Measurements from ENCODE around the gene IKZF3. TPM values are rescaled to one million over a fixed set of nuclear protein-coding genes. Genes with fewer than 3 reads are reported as not detected.

The IKZF3 gene
- total RNA-seq, result not detected in 2 replicates

GRCh38 chr17:39863918-39864746 is at the start of gene IKZF3:
IKZF3 (minus strand) TSS chr17:39864312; CDS start chr17:39864126, 186 bp downstream.

DNA sequence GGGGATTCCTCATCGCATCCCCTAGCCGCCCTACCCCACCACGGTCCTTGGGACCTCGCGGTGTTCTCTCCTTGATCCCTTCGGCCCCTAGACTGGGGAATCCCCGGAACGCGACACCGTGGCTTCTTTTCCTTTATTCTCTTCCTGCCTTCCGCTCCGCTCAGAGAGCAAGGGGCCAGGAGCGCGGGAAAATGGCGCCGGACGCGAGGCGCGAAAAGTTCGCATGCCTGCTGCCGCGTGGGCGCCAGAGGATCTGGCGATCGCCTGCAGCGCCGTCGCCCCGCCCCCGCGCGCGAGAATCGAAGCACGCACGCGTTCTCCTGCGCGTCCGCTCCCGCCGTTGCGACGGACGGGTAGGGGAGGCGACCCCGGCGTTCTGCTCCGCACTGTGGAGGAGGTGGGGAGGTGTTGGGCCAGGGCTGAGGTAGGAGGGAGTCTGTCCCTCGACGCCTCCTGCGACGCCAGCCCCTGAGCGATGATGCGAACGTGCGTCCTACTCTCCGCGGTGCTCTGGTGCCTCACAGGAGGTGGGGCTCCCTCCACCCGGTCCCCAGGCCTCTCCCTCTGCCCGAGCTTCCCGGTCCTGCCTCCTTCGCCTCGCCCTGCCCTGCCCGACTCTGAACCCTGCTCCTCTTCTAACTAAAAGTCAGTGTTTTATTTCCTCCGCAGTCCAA is 3.9 kb upstream of the IKZF3 start, which contains the start of gene ZPBP2:
ZPBP2 (plus strand) TSS at position 323 of the 674 bp plus-strand sequence; CDS start at position 476, 153 bp downstream.

DNA sequence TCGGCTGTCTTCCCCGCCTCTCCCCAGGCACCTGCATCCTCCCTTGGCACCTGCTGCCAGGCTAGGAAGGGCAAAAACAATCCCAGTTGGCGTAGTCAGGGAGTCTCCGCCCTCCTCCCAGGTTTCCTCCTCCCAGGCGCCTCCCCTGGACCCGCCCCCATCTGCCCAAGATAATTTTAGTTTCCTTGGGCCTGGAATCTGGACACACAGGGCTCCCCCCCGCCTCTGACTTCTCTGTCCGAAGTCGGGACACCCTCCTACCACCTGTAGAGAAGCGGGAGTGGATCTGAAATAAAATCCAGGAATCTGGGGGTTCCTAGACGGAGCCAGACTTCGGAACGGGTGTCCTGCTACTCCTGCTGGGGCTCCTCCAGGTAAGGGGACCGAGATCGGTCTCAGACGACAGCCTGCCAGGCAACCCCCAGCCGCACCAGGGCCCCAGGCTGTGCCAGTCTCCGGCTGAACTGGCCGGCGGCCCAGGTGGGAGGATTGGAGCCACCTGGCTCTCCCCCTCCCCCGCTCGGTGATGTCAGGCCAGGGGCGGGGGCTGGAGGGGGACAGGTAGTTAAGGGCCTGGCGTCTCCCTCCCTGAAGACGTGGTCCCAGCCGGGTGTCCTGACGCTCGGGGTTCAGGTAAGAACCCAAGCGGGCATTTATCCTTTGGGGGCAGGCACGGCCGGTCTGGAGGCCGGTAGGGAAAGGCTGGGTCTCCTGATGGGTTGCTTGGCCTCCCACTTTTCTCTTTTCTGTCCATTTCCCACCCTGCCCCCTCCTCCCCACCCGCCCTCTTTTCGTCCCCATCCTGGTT is 126.1 kb downstream of the IKZF3 start, which contains the start of gene GRB7:
GRB7 (plus strand) TSS at position 179 of the 808 bp plus-strand sequence. CDS start 4,364 bp downstream, outside the sequence.

DNA sequence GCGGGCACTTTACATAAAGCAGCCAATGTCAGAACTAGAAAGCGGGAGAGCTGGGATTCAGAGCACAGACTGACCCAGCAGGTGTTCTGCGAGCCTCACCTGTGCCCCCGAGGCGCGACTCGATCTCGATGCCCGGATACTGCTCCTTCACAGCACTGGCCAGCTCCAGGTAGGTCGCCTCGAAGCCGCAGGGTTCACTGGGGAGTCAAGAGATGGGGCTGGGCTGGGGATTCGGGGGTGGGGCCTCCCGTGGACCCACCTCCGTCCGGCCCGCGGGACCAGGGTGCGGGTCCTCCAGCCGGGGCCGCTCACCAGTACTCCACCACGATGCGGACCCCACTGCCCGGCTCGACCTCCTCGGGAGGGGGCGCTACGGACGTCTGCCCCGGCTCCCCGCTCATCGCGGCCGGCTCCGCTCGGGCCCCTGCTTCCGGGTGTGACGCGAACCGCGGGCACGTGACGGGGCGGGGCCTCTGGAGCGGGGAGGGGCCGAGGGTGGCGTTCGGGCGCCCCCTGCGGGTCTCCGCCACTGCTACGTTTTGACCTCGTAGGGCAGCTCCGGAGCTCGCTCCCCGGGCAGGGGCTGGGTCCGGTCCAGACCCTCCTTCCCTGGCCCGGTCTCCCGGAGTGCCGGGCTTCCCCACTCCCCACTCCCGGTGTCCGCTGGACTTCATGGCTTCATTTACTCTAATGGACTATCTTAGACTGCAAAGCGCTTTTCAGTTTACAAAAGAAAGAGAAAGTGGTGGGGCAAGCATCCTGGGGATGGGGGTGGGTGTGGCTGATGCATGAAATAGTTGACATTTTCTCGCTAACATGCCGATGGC is 133.8 kb downstream of the IKZF3 start, which contains the start of gene MIEN1:
MIEN1 (minus strand) TSS at position 438 of the 827 bp plus-strand sequence; CDS start at position 401, 37 bp downstream.

Other genes with a start within 250 kb of the IKZF3 start
- 1.4 TPM in 1 of 2 replicates, not detected in the other for gene PPP1R1B, start 237.4 kb downstream of the IKZF3 start, total RNA-seq
- gene STARD3, start 227.2 kb downstream of the IKZF3 start, total RNA-seq, result 28.4 and 60.8 TPM in 2 replicates
- gene TCAP, start 199.0 kb downstream of the IKZF3 start, total RNA-seq, result under 0.01 and 0.24 TPM in 2 replicates
- gene PNMT, start 195.9 kb downstream of the IKZF3 start, total RNA-seq, result not detected in 2 replicates
- gene PGAP3, start 176.3 kb downstream of the IKZF3 start, total RNA-seq, result 6.3 and 12.9 TPM in 2 replicates
- gene ERBB2, start 164.2 kb downstream of the IKZF3 start, total RNA-seq, result 32.6 and 53.5 TPM in 2 replicates
- gene MIEN1, start 133.8 kb downstream of the IKZF3 start, total RNA-seq, result 49.1 and 53.1 TPM in 2 replicates
- gene GRB7, start 126.4 kb downstream of the IKZF3 start, total RNA-seq, result 0.08 and 0.91 TPM in 2 replicates
- not detected in 2 replicates for gene ZPBP2, start 3.9 kb upstream of the IKZF3 start, total RNA-seq
- 0.26 and 11.5 TPM in 2 replicates for gene GSDMB, start 54.3 kb upstream of the IKZF3 start, total RNA-seq
- 36.6 and 46.4 TPM in 2 replicates for gene ORMDL3, start 63.3 kb upstream of the IKZF3 start, total RNA-seq
- gene LRRC3C, start 63.4 kb upstream of the IKZF3 start, total RNA-seq, result not detected in 2 replicates
- not detected in 2 replicates for gene GSDMA, start 98.7 kb upstream of the IKZF3 start, total RNA-seq
- gene PSMD3, start 116.5 kb upstream of the IKZF3 start, total RNA-seq, result 127 and 134 TPM in 2 replicates
- gene CSF3, start 151.1 kb upstream of the IKZF3 start, total RNA-seq, result 1.5 and 76.0 TPM in 2 replicates
- gene MED24, start 190.1 kb upstream of the IKZF3 start, total RNA-seq, result 58.9 and 71.0 TPM in 2 replicates
- gene THRA, start 198.7 kb upstream of the IKZF3 start, total RNA-seq, result 17.8 and 48.1 TPM in 2 replicates
- gene NR1D1, start 236.3 kb upstream of the IKZF3 start, total RNA-seq, result 2.8 and 3.7 TPM in 2 replicates